IPS-15b (cell line): ENCODE results near the gene KEAP1.
A peak's percentile ranks its signal among the peaks of the same experiment; 100 is the strongest.

Experiments used
- H3K27me3 ChIP-seq: one replicate; pipeline ENCODE4 v1.6.1; 2013; ENCODE audit warnings: low read length; ENCODE audit not compliant: control insufficient read depth, insufficient read depth
- H3K36me3 ChIP-seq: one replicate; pipeline ENCODE4 v1.6.1; 2013; ENCODE audit warnings: low read length; ENCODE audit not compliant: control insufficient read depth, insufficient read depth
- H3K4me1 ChIP-seq: one replicate; pipeline ENCODE4 v1.6.1; 2013; ENCODE audit warnings: mild to moderate bottlenecking, low read length; ENCODE audit not compliant: control insufficient read depth, insufficient read depth
- H3K4me3 ChIP-seq: one replicate; pipeline ENCODE4 v1.5.1; 2013; ENCODE audit warnings: low read depth, low read length
- H3K9ac ChIP-seq: one replicate; pipeline ENCODE4 v1.6.1; 2013; ENCODE audit warnings: low read depth, mild to moderate bottlenecking, low read length
- H3K9me3 ChIP-seq: one replicate; pipeline ENCODE4 v1.6.1; 2013; ENCODE audit warnings: mild to moderate bottlenecking, low read length; ENCODE audit not compliant: control insufficient read depth, insufficient read depth

The KEAP1 gene

GRCh38 chr19:10508707-10509106 lies 5.6 kb upstream of the KEAP1 start:
- Histone ChIP-seq H3K36me3 (no peaks in the 10 kb centered on the region), H3K4me1 (no peaks in the 10 kb centered on the region), H3K9me3 (no peaks in the 10 kb centered on the region), H3K4me3 (no peak overlapping the region), H3K9ac (no peak overlapping the region), H3K27me3 (peaks cover 18% of the 10 kb centered on the region)

- Histone ChIP-seq H3K27me3 (peaks cover 11% of the 10 kb centered on the region), H3K4me3 (no peak overlapping the region), H3K4me1 (no peaks in the 10 kb centered on the region), H3K9ac (no peak overlapping the region), H3K9me3 (no peaks in the 10 kb centered on the region), H3K36me3 (no peaks in the 10 kb centered on the region)
Observed at GRCh38 chr19:10508036-10508435, 4.9 kb upstream of the KEAP1 start.

- no peaks in the 10 kb centered on the region for H3K9me3 ChIP-seq
- H3K4me1 ChIP-seq = no peaks in the 10 kb centered on the region
- H3K27me3 ChIP-seq = no peaks in the 10 kb centered on the region
- H3K4me3 ChIP-seq = no peak overlapping the region
- H3K36me3 ChIP-seq = no peaks in the 10 kb centered on the region
- H3K9ac ChIP-seq = no peak overlapping the region
Observed at GRCh38 chr19:10505583-10506229, 2.5 kb upstream of the KEAP1 start.

- Histone ChIP-seq H3K4me3 (peak overlapping the region; percentile 85), H3K9ac (peak overlapping the region; percentile 97), H3K9me3 (no peaks in the 10 kb centered on the region), H3K4me1 (peaks cover 3% of the 10 kb centered on the region), H3K36me3 (peaks cover 8% of the 10 kb centered on the region), H3K27me3 (no peaks in the 10 kb centered on the region)
Observed at GRCh38 chr19:10502524-10503001, 593 bp downstream of the KEAP1 start.

GRCh38 chr19:10501971-10502523 lies 1.1 kb downstream of the KEAP1 start:
- Histone ChIP-seq H3K9ac (peak overlapping the region; percentile 97), H3K4me3 (peak overlapping the region; percentile 85), H3K4me1 (peaks cover 3% of the 10 kb centered on the region), H3K27me3 (no peaks in the 10 kb centered on the region), H3K9me3 (no peaks in the 10 kb centered on the region), H3K36me3 (peaks cover 8% of the 10 kb centered on the region)

- Histone ChIP-seq H3K4me3 (peak overlapping the region; percentile 32), H3K36me3 (peaks cover 10% of the 10 kb centered on the region), H3K9ac (no peak overlapping the region), H3K9me3 (no peaks in the 10 kb centered on the region), H3K4me1 (peaks cover 3% of the 10 kb centered on the region), H3K27me3 (no peaks in the 10 kb centered on the region)
Observed at GRCh38 chr19:10500247-10500592, 2.9 kb downstream of the KEAP1 start.

GRCh38 chr19:10499550-10500246 lies 3.5 kb downstream of the KEAP1 start:
- Histone ChIP-seq H3K9me3 (no peaks in the 10 kb centered on the region), H3K4me3 (no peak overlapping the region), H3K27me3 (no peaks in the 10 kb centered on the region), H3K9ac (no peak overlapping the region), H3K36me3 (peaks cover 10% of the 10 kb centered on the region), H3K4me1 (peaks cover 3% of the 10 kb centered on the region)

GRCh38 chr19:10497371-10497770 lies 5.8 kb downstream of the KEAP1 start:
- H3K9me3 ChIP-seq = no peaks in the 10 kb centered on the region
- H3K4me1 ChIP-seq = peaks cover 3% of the 10 kb centered on the region
- H3K9ac ChIP-seq = no peak overlapping the region
- H3K36me3 ChIP-seq = peaks cover 16% of the 10 kb centered on the region
- no peaks in the 10 kb centered on the region for H3K27me3 ChIP-seq
- no peak overlapping the region for H3K4me3 ChIP-seq

GRCh38 chr19:10491472-10492047 lies 11.6 kb downstream of the KEAP1 start:
- H3K27me3 ChIP-seq = no peaks in the 10 kb centered on the region
- H3K36me3 ChIP-seq = peaks cover 40% of the 10 kb centered on the region

GRCh38 chr19:10486551-10486950 lies 16.6 kb downstream of the KEAP1 start:
- no peaks in the 10 kb centered on the region for H3K4me1 ChIP-seq
- peaks cover 32% of the 10 kb centered on the region for H3K36me3 ChIP-seq
- no peaks in the 10 kb centered on the region for H3K9me3 ChIP-seq
- H3K27me3 ChIP-seq = no peaks in the 10 kb centered on the region
- H3K4me3 ChIP-seq = no peak overlapping the region
- no peak overlapping the region for H3K9ac ChIP-seq

More at GRCh38 chr19:10491472-10492047, 11.6 kb downstream of the KEAP1 start:
- Histone ChIP-seq H3K4me3 (no peak overlapping the region), H3K9me3 (no peaks in the 10 kb centered on the region), H3K4me1 (no peaks in the 10 kb centered on the region), H3K9ac (no peak overlapping the region)

- Histone ChIP-seq H3K4me1 (no peaks in the 10 kb centered on the region), H3K9me3 (no peaks in the 10 kb centered on the region), H3K9ac (no peak overlapping the region), H3K27me3 (peaks cover 11% of the 10 kb centered on the region), H3K4me3 (peak overlapping the region; percentile 43), H3K36me3 (no peaks in the 10 kb centered on the region)
Observed at GRCh38 chr19:10478903-10479384, 24.2 kb downstream of the KEAP1 start.
